Measurements from ENCODE around the gene SLC5A6.

- TF ChIP-seq, protein P1, sequence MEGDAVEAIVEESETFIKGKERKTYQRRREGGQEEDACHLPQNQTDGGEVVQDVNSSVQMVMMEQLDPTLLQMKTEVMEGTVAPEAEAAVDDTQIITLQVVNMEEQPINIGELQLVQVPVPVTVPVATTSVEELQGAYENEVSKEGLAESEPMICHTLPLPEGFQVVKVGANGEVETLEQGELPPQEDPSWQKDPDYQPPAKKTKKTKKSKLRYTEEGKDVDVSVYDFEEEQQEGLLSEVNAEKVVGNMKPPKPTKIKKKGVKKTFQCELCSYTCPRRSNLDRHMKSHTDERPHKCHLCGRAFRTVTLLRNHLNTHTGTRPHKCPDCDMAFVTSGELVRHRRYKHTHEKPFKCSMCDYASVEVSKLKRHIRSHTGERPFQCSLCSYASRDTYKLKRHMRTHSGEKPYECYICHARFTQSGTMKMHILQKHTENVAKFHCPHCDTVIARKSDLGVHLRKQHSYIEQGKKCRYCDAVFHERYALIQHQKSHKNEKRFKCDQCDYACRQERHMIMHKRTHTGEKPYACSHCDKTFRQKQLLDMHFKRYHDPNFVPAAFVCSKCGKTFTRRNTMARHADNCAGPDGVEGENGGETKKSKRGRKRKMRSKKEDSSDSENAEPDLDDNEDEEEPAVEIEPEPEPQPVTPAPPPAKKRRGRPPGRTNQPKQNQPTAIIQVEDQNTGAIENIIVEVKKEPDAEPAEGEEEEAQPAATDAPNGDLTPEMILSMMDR (IDR thresholded peaks at IDR 0.05): no peak
- TF ChIP-seq POLR2AphosphoS5 (IDR thresholded peaks at IDR 0.05) (no peak), POLR2A (IDR thresholded peaks at IDR 0.05) (no peak), EP300 (IDR thresholded peaks at IDR 0.05) (no peak)
These were observed 21.3 kb upstream of the SLC5A6 start for GRCh38 chr2:27233341-27233740.
